ENCODE measurements around the gene ADARB2. TPM values are rescaled to one million over a fixed set of nuclear protein-coding genes. Genes with fewer than 3 reads are reported as not detected.
A peak's percentile ranks its signal among the peaks of the same experiment; 100 is the strongest.

Gene ADARB2
- total and polyA plus RNA-seq, 4 experiments from 2014 or later: 13.5 to 14.1 TPM; not detected in 2

DNA sequence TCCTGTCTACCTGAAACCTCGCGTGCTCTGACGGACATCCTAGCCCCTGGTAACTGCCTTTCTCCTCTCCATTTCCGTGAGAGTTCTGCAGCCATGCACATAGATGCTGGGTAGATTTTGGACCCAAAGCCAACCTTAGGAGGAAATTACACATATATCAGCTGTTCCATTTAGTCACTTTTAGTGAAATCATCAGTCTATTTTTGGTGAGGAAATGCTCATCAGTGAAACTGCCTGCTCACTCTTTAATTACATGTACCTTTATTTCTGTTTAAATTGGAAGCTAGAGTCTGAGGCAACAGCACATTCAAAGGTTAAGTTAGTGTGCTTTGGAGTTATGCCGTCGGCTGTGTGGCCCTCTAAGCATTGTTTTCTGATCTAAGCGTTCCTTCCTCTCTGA, 449.8 kb downstream of the ADARB2 start:
- Mint-ChIP-seq H3K4me1 (peaks cover 0 to 9% (median 3%) of the 10 kb centered on the region in 4 donors), H3K4me3 (peak overlapping the region in 1 of 8 donors; percentile 45), H3K9me3 (no peaks in the 10 kb centered on the region), H3K27ac (no peak overlapping the region), H3K27me3 (peaks cover 4 to 17% of the 10 kb centered on the region in 2 donors), H3K36me3 (no peaks in the 10 kb centered on the region)
- Histone ChIP-seq H3K9me3 (ENCODE audit: control insufficient read depth in 1 of 2, low read length in 2 of 2) (no peaks in the 10 kb centered on the region), H3K4me1 (ENCODE audit: insufficient read depth, low read length) (no peaks in the 10 kb centered on the region), H3K27ac (ENCODE audit: low read depth, low read length) (no peak overlapping the region), H3K4me3 (ENCODE audit: low read length in 2 of 2) (no peak overlapping the region), H3K27me3 (ENCODE audit: insufficient read depth, low read length) (no peaks in the 10 kb centered on the region), H3K36me3 (ENCODE audit: insufficient read depth, low read length) (no peaks in the 10 kb centered on the region)
- intact Hi-C loops (cut with micrococcal nuclease): no loop called here
- DNase-seq: no peak
- CTCF ChIA-PET (ENCODE audit: partially characterized antibody): interaction anchor here (0.6 kb wide), 1 partner anchor 1213 kb away, joined by 4 read pairs; no protein-coding TSS in a partner anchor
- POLR2A ChIA-PET (ENCODE audit: partially characterized antibody): interaction anchor here (0.6 kb wide), 1 partner anchor 179 kb away, joined by 3 read pairs; no protein-coding TSS in a partner anchor

DNA sequence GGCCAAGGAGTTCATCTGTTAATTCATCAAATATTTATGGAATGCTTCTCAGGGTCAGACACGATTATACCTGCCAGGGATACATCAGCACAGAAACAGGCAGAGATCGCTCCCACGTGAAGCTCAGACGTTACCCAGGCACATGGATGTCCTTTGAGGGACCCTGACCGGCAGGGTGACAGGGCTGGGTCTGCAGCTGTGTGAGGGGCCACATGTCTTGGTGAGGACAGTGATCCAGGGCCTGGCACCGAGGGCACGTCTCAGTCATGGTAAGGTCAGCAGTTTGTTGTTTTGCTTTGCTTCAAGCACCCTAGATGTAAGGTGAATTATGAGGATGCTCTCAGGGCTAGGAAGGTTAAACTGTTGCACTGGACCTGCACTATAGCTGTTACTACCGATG, 453.2 kb downstream of the ADARB2 start:
- Histone ChIP-seq H3K4me1 (ENCODE audit: insufficient read depth, low read length) (no peaks in the 10 kb centered on the region), H3K27ac (ENCODE audit: low read depth, low read length) (no peak overlapping the region), H3K36me3 (ENCODE audit: insufficient read depth, low read length) (no peaks in the 10 kb centered on the region), H3K4me3 (ENCODE audit: low read length in 2 of 2) (no peak overlapping the region), H3K27me3 (ENCODE audit: insufficient read depth, low read length) (no peaks in the 10 kb centered on the region), H3K9me3 (ENCODE audit: control insufficient read depth in 1 of 2, low read length in 2 of 2) (no peaks in the 10 kb centered on the region)
- H3K27me3 Mint-ChIP-seq: peaks cover 2 to 30% of the 10 kb centered on the region in 2 donors
- ChIA-PET CTCF (ENCODE audit: partially characterized antibody) (no interaction called here), POLR2A (ENCODE audit: partially characterized antibody) (no interaction called here)
- H3K4me1 Mint-ChIP-seq: peaks cover 0 to 8% (median 3%) of the 10 kb centered on the region in 4 donors
- no peaks in the 10 kb centered on the region for H3K9me3 Mint-ChIP-seq
- no peak for DNase-seq
- H3K4me3 Mint-ChIP-seq: no peak overlapping the region
- H3K27ac Mint-ChIP-seq: no peak overlapping the region
- intact Hi-C loops (cut with micrococcal nuclease): no loop called here
- no peaks in the 10 kb centered on the region for H3K36me3 Mint-ChIP-seq

DNA sequence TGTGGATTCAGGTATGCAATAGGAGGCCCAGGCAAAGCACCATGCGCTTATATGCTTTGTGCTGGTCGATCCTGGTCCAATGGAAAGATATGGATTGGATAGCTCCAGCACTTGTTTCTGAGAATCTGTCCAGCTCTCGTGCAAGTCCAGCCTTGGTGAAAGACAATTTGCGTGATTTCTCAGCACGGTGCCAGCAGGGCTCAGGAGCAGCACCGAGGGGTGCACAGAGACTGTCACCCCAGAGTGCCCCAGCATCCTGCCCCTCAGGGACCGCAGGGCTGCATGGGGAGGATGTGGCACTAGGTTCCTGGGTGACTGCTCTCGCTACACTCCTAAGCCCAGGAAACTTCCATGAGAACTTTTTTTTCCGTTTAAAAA, 455.9 kb downstream of the ADARB2 start:
- Histone ChIP-seq H3K27me3 (ENCODE audit: insufficient read depth, low read length) (no peaks in the 10 kb centered on the region), H3K4me1 (ENCODE audit: insufficient read depth, low read length) (no peaks in the 10 kb centered on the region), H3K4me3 (ENCODE audit: low read length in 2 of 2) (no peak overlapping the region), H3K9me3 (ENCODE audit: control insufficient read depth in 1 of 2, low read length in 2 of 2) (no peaks in the 10 kb centered on the region), H3K27ac (ENCODE audit: low read depth, low read length) (no peak overlapping the region), H3K36me3 (ENCODE audit: insufficient read depth, low read length) (no peaks in the 10 kb centered on the region)
- DNase-seq: no peak
- Mint-ChIP-seq H3K36me3 (no peaks in the 10 kb centered on the region), H3K9me3 (no peaks in the 10 kb centered on the region), H3K27me3 (peaks cover 4 to 30% of the 10 kb centered on the region in 2 donors), H3K4me3 (no peak overlapping the region), H3K4me1 (peaks cover 0 to 1% (median 0%) of the 10 kb centered on the region in 4 donors), H3K27ac (no peak overlapping the region)
- CTCF ChIA-PET (ENCODE audit: partially characterized antibody): no interaction called here
- intact Hi-C loops (cut with micrococcal nuclease): no loop called here
- POLR2A ChIA-PET (ENCODE audit: partially characterized antibody): no interaction called here

DNA sequence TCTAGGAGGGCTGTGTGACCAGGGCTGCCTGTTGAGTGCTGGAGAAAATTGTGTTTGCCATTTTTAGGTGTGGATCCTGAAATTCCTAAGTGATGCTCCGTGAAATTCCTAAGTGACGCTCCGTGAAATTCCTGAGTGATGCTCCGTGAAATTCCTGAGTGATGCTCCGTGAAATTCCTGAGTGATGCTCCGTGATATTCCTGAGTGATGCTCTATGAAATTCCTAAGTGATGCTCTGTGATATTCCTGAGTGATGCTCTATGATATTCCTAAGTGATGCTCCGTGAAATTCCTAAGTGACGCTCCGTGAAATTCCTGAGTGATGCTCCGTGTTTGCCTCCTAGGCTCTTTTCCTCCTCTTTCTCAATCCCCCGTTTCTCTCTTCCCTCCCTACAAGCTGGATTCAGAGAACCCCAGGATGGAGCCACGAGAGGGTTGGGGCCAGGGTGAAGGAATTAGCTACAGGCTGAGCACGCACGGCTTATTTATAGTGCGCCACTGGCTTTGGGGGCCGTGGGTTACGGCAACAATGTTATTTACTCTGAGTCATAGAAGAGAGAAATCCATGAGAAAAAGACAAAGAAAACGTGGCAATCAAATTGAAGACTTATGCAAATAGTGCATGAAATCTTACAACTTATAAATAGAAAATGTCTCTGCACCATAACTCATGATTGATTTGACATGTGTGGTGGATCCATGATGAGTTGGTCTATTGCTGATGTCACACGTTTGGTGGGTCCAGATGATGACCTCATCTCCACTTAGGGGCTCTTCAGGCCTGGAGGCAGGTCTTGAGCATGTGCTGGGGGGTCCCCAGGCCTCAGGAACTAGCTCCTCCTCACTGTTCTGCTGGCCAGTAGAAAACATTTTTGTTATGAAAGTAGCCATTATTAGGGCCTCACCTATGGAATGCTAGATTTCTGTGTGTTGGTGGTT, 456.6 kb downstream of the ADARB2 start:
- Mint-ChIP-seq H3K4me3 (no peak overlapping the region), H3K9me3 (no peaks in the 10 kb centered on the region), H3K36me3 (no peaks in the 10 kb centered on the region), H3K4me1 (peaks cover 0 to 1% (median 0%) of the 10 kb centered on the region in 4 donors), H3K27ac (no peak overlapping the region), H3K27me3 (peaks cover 4 to 30% of the 10 kb centered on the region in 2 donors)
- Histone ChIP-seq H3K9me3 (ENCODE audit: control insufficient read depth in 1 of 2, low read length in 2 of 2) (no peaks in the 10 kb centered on the region), H3K4me3 (ENCODE audit: low read length in 2 of 2) (no peak overlapping the region), H3K27ac (ENCODE audit: low read depth, low read length) (no peak overlapping the region), H3K4me1 (ENCODE audit: insufficient read depth, low read length) (no peaks in the 10 kb centered on the region), H3K27me3 (ENCODE audit: insufficient read depth, low read length) (no peaks in the 10 kb centered on the region), H3K36me3 (ENCODE audit: insufficient read depth, low read length) (no peaks in the 10 kb centered on the region)
- POLR2A ChIA-PET (ENCODE audit: partially characterized antibody): no interaction called here
- intact Hi-C loops (cut with micrococcal nuclease): no loop called here
- no peak for DNase-seq
- CTCF ChIA-PET (ENCODE audit: partially characterized antibody): no interaction called here

DNA sequence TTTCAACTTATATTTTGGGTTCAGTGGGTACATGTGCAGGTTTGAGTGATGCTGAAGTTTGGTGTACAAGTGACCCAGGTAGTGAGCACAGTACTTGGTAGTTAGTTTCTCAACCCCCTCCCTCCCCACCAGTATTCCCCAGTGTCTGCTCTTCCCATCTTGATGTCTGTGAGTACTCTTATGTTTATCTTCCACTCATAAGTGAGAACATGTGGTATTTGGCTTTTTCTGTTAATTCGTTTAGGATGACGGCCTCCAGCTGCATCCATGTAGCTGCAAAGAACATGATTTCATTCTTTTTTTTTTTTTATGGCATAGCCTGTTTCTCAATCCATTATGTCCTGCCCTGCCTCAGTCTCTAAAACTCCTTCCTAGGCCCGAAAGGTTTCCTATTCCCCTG, 459.0 kb downstream of the ADARB2 start:
- peaks cover 0 to 1% (median 0%) of the 10 kb centered on the region in 4 donors for H3K4me1 Mint-ChIP-seq

DNA sequence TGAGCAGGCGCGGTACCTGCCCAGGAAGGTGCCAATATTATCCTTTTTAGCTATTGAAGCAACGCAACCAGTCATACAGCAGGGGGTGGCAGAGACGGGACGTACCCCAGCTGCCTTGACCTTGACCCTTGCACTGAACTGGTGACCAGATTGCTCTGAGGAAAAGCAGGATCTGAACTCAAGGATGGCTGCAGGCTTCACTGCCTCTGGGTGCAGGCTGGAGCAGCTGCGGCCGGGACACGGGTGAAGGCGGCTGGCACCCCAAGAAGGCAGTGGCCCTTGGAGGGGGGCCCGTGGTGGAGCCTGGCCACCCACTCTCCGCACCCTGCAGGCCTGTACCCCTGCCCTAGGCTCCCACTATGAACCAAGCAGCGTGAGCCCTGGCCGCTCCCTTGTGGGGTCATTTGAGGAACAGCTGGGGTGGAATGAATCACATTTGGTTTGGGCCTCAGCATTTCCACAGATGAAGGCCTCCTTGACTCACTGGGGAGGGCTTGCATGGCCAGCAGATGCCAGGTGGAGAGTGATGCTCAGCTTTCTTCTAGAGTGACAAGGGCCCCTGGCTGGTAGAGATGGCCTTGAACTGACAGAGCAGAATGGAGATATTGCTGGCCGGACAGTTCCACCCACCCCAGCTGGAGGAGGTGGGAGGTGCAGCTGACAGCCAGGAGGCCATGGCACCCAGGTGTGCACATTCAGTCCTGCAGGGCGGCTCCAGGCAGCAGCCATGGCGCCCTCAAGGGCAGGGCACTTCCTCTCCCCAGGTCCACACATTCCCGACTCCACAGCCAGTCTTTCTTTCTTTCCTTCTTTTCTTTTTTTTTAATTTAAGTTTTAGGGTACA, 462.4 kb downstream of the ADARB2 start:
- Histone ChIP-seq H3K27me3 (ENCODE audit: insufficient read depth, low read length) (no peaks in the 10 kb centered on the region), H3K9me3 (ENCODE audit: control insufficient read depth in 1 of 2, low read length in 2 of 2) (no peaks in the 10 kb centered on the region), H3K27ac (ENCODE audit: low read depth, low read length) (no peak overlapping the region), H3K36me3 (ENCODE audit: insufficient read depth, low read length) (no peaks in the 10 kb centered on the region), H3K4me1 (ENCODE audit: insufficient read depth, low read length) (no peaks in the 10 kb centered on the region), H3K4me3 (ENCODE audit: low read length in 2 of 2) (no peak overlapping the region)
- Mint-ChIP-seq H3K4me3 (no peak overlapping the region), H3K27ac (no peak overlapping the region), H3K27me3 (peaks cover 2 to 5% of the 10 kb centered on the region in 2 donors), H3K4me1 (peaks cover 0 to 1% (median 0%) of the 10 kb centered on the region in 4 donors), H3K36me3 (no peaks in the 10 kb centered on the region), H3K9me3 (no peaks in the 10 kb centered on the region)
- POLR2A ChIA-PET (ENCODE audit: partially characterized antibody): no interaction called here
- CTCF ChIA-PET (ENCODE audit: partially characterized antibody): no interaction called here
- intact Hi-C loops (cut with micrococcal nuclease): no loop called here
- no peak for DNase-seq

More for the DNA sequence above, 459.0 kb downstream of the ADARB2 start:
- H3K27ac Mint-ChIP-seq: no peak overlapping the region
- H3K36me3 Mint-ChIP-seq: no peaks in the 10 kb centered on the region
- no peaks in the 10 kb centered on the region for H3K27me3 ChIP-seq (ENCODE audit: insufficient read depth, low read length)
- no peaks in the 10 kb centered on the region for H3K36me3 ChIP-seq (ENCODE audit: insufficient read depth, low read length)
- H3K9me3 Mint-ChIP-seq: no peaks in the 10 kb centered on the region
- H3K4me1 ChIP-seq (ENCODE audit: insufficient read depth, low read length): no peaks in the 10 kb centered on the region
- no peak overlapping the region for H3K4me3 Mint-ChIP-seq
- no peaks in the 10 kb centered on the region for H3K9me3 ChIP-seq (ENCODE audit: control insufficient read depth in 1 of 2, low read length in 2 of 2)
- no peak for DNase-seq
- peaks cover 4 to 21% of the 10 kb centered on the region in 2 donors for H3K27me3 Mint-ChIP-seq
- POLR2A ChIA-PET (ENCODE audit: partially characterized antibody): no interaction called here
- no peak overlapping the region for H3K27ac ChIP-seq (ENCODE audit: low read depth, low read length)
- intact Hi-C loops (cut with micrococcal nuclease): no loop called here
- CTCF ChIA-PET (ENCODE audit: partially characterized antibody): no interaction called here
- no peak overlapping the region for H3K4me3 ChIP-seq (ENCODE audit: low read length in 2 of 2)

DNA sequence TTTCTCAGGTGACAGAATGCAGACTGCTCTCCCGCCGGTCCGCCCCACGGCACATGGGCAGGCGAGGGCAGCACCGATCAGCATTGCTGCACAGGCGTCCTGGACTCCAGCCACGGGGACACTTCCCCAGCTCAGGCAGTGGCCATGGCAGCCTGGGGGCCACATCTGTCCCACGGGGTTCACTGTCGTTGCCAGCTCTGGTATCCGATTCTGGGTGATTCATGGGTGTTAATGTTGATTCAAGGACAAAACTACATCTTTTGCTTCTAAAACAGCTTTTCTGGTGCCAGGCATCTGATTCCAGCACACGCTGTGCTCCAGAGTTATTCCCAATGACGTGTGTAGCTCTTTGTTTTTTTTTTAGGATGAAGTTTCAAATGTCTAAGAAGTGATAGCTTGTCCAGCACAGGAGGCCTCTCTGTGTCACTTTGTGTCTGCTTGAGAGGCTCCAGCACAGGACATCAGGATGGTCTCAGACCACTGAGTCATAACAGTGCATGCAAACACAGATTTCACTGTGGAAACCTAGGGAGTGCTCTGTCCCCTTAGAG, 463.1 kb downstream of the ADARB2 start:
- Histone ChIP-seq H3K9me3 (ENCODE audit: control insufficient read depth in 1 of 2, low read length in 2 of 2) (no peaks in the 10 kb centered on the region), H3K4me1 (ENCODE audit: insufficient read depth, low read length) (no peaks in the 10 kb centered on the region), H3K27me3 (ENCODE audit: insufficient read depth, low read length) (no peaks in the 10 kb centered on the region), H3K27ac (ENCODE audit: low read depth, low read length) (no peak overlapping the region), H3K4me3 (ENCODE audit: low read length in 2 of 2) (no peak overlapping the region), H3K36me3 (ENCODE audit: insufficient read depth, low read length) (no peaks in the 10 kb centered on the region)
- no peak overlapping the region for H3K4me3 Mint-ChIP-seq
- ChIA-PET CTCF (ENCODE audit: partially characterized antibody) (no interaction called here), POLR2A (ENCODE audit: partially characterized antibody) (no interaction called here)
- no peak overlapping the region for H3K27ac Mint-ChIP-seq
- peaks cover 0 to 1% (median 0%) of the 10 kb centered on the region in 4 donors for H3K4me1 Mint-ChIP-seq
- intact Hi-C loops (cut with micrococcal nuclease): no loop called here
- no peak for DNase-seq
- no peaks in the 10 kb centered on the region for H3K36me3 Mint-ChIP-seq
- peaks cover 1 to 2% of the 10 kb centered on the region in 2 donors for H3K27me3 Mint-ChIP-seq
- H3K9me3 Mint-ChIP-seq: no peaks in the 10 kb centered on the region
